CD4-positive, alpha-beta T cell treated with Interleukin-15 for 1 hour (primary cell): ENCODE results near the gene TDRD12.

Experiments used
- DNase-seq: peaks from one replicate; pipeline ENCODE4 v3.0.0-alpha.2; 2020

The TDRD12 gene

GRCh38 chr19:32869966-32870573 lies 150.5 kb downstream of the TDRD12 start:
- no peak for DNase-seq

- DNase-seq: no peak
Measured at GRCh38 chr19:32870981-32871451, 151.4 kb downstream of the TDRD12 start.

GRCh38 chr19:32872391-32872790 lies 152.8 kb downstream of the TDRD12 start:
- DNase-seq: no peak

GRCh38 chr19:32873247-32873959 lies 153.8 kb downstream of the TDRD12 start:
- no peak for DNase-seq

GRCh38 chr19:32874605-32875004 lies 155.0 kb downstream of the TDRD12 start:
- no peak for DNase-seq

- DNase-seq: no peak
Measured at GRCh38 chr19:32875428-32875827, 155.9 kb downstream of the TDRD12 start.

- no peak for DNase-seq
Measured at GRCh38 chr19:32876236-32876918, 156.8 kb downstream of the TDRD12 start.

- no peak for DNase-seq
Measured at GRCh38 chr19:32876919-32877285, 157.3 kb downstream of the TDRD12 start.
